Measurements from ENCODE around the gene GTF2H1. TPM values are rescaled to one million over a fixed set of nuclear protein-coding genes. Genes with fewer than 3 reads are reported as not detected.
"Not testable (repeated sequence)": the region's sequence is repeated elsewhere in the genome, so short reads cannot be mapped to it uniquely, and the experiment has no call there.

The GTF2H1 gene
- total and polyA plus RNA-seq, 9 of the 15 experiments (the other 6 are each of a cell fraction or from before 2014, with no cell fraction given): 56.9 to 126 (median 92.1) TPM

GRCh38 chr11:18323881-18324280 lies 1.5 kb downstream of the GTF2H1 start:
- Histone ChIP-seq H3K9ac (ENCODE audit: insufficient read depth in 1 of 2, low read depth in 2 of 2, low read length in 2 of 2) (peak overlapping the region; percentile 75 to 91), H3K79me2 (ENCODE audit: control insufficient read depth, insufficient read depth, low read length) (peaks cover 93% of the 10 kb centered on the region), H3K4me3 (peak overlapping the region; percentile 59), H3K36me3 (ENCODE audit: control insufficient read depth, insufficient read depth, low read length) (peaks cover 38% of the 10 kb centered on the region), H3K27ac (ENCODE audit: extremely low read depth, low read depth, low read length) (peak overlapping the region; percentile 96), H3K4me1 (replicated peaks in 1 of 2; ENCODE audit: control insufficient read depth in 2 of 2, insufficient read depth in 2 of 2, low read length in 2 of 2) (peaks cover 12 to 24% of the 10 kb centered on the region in 2 experiments; a peak in 4 of 5 replicates), H3K4me2 (ENCODE audit: insufficient read depth, low read length) (peak overlapping the region; percentile 96)
- intact Hi-C loops (cut with micrococcal nuclease): loop anchor here (5.0 kb wide), 1 partner anchor 203 kb away; the partner anchor contains the start of gene TSG101
- WGBS (ENCODE audit: insufficient coverage, low coverage, missing lambda C conversion rate): 0% methylated on average over 9 of the region's 11 CpGs
- POLR2A ChIA-PET; CTCF ChIA-PET (ENCODE audit: low intra/inter-chr PET ratio); ATAC-seq; H4K20me1 ChIP-seq (replicated peaks; ENCODE audit: control insufficient read depth, insufficient read depth, low read length); in situ Hi-C loops (cut with MboI); H3K9me1 ChIP-seq (ENCODE audit: control insufficient read depth, insufficient read depth, low read length); H3K9me3 ChIP-seq (replicated peaks; ENCODE audit: control insufficient read depth, insufficient read depth, low read depth, low read length); BruUV-seq (replicated peaks); FAIRE-seq; H3K27me3 ChIP-seq (ENCODE audit: control insufficient read depth in 2 of 2, insufficient read depth in 2 of 2, low read length in 2 of 2); H2AFZ ChIP-seq (ENCODE audit: low read depth, low read length): not testable (repeated sequence)
- 0 out of 2 replicates have a peak, but pooled peaks have one; percentile 13 for TF ChIP-seq AFF4 (CRISPR knock-in tag; IDR thresholded peaks at IDR 0.05)
- 0 out of 2 replicates have a peak, but pooled peaks have one; percentile 11 for TF ChIP-seq ZKSCAN8 (CRISPR knock-in tag; IDR thresholded peaks at IDR 0.05)
- TF ChIP-seq ZFX (CRISPR knock-in tag; IDR thresholded peaks at IDR 0.05): peak; percentile 38; the same call in 1 of the 2 replicates
- TF ChIP-seq HMBOX1 (IDR thresholded peaks at IDR 0.05): 0 out of 2 replicates have a peak, but pooled peaks have one; percentile 2
- 0 out of 2 replicates have a peak, but pooled peaks have one; percentile 39 for TF ChIP-seq SUPT5H (IDR thresholded peaks at IDR 0.05)
- DNase-seq (ENCODE audit: extremely low read depth in 1 of 4, low spot score in 3 of 4): peak in 1 of 4 experiments; percentile 19

Data from K562 (cell line).